Ishikawa (cell line): ENCODE data around the gene COL20A1.

Experiments
- CEBPB ChIP-seq: IDR thresholded peaks from 2 replicates; pipeline ENCODE4 v1.6.1; 2012
- CREB1 ChIP-seq: IDR thresholded peaks from 2 replicates; pipeline ENCODE4 v1.6.1; 2012; ENCODE audit warnings: low read depth
- EGR1 ChIP-seq: IDR thresholded peaks from 2 replicates; pipeline ENCODE4 v1.6.1; 2012
- EP300 ChIP-seq: IDR thresholded peaks from 2 replicates; pipeline ENCODE4 v1.6.1; 2012; ENCODE audit warnings: borderline replicate concordance
- FOXM1 ChIP-seq: IDR thresholded peaks from 2 replicates; pipeline ENCODE4 v1.6.1; 2012; ENCODE audit warnings: low read depth, borderline replicate concordance
- MAX ChIP-seq: IDR thresholded peaks from 2 replicates; pipeline ENCODE4 v1.6.1; 2012
- NFIC ChIP-seq: IDR thresholded peaks from 2 replicates; pipeline ENCODE4 v1.6.1; 2012
- RAD21 ChIP-seq: IDR thresholded peaks from 2 replicates; pipeline ENCODE4 v1.6.1; 2012; ENCODE audit warnings: low read depth
- REST ChIP-seq: IDR thresholded peaks from 2 replicates; pipeline ENCODE4 v1.6.1; 2012; ENCODE audit warnings: low read depth, mild to moderate bottlenecking
- TAF1 ChIP-seq: IDR thresholded peaks from 2 replicates; pipeline ENCODE4 v1.6.1; 2012; ENCODE audit warnings: low read depth, mild to moderate bottlenecking
- TCF12 ChIP-seq: IDR thresholded peaks from 2 replicates; pipeline ENCODE4 v1.6.1; 2012; ENCODE audit warnings: low read depth
- TEAD4 ChIP-seq: IDR thresholded peaks from 2 replicates; pipeline ENCODE4 v1.6.1; 2012
- USF1 ChIP-seq: IDR thresholded peaks from 2 replicates; pipeline ENCODE4 v1.6.1; 2012
- YY1 ChIP-seq: IDR thresholded peaks from 2 replicates; pipeline ENCODE4 v1.6.1; 2012; ENCODE audit warnings: low read depth
- ZBTB7A ChIP-seq: IDR thresholded peaks from 2 replicates; pipeline ENCODE4 v1.6.1; 2012; ENCODE audit warnings: low read depth

Gene COL20A1

GRCh38 chr20:63315731-63316491 is 22.9 kb downstream of the COL20A1 start:
- TF ChIP-seq ZBTB7A (no peak), TCF12 (no peak), CREB1 (no peak)

GRCh38 chr20:63316502-63316921 is 23.5 kb downstream of the COL20A1 start:
- TF ChIP-seq RAD21 (no peak), USF1 (no peak), NFIC (no peak), CREB1 (no peak), EGR1 (no peak), TEAD4 (no peak), MAX (no peak), YY1 (no peak), TCF12 (no peak), TAF1 (no peak), REST (no peak), ZBTB7A (no peak), EP300 (no peak), FOXM1 (no peak), CEBPB (no peak)

DNA sequence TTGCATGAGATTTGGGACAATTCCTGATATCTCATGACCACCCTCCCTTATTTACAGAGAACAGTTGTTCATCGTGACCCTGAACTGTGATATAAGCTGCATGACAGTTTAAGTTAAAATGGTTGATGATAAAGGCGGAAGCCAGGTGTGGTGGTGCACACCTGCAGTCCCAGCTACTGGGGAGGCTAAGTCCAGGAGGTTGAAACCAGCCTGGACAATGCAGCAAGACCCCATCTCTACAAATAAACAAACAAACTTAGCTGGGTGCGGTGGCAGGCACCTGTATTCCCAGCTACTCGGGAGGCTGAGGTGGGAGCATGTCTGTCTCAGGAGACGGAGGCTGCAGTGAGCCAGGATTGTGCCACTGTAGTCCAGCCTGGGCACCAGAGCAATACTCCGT is 24.1 kb downstream of the COL20A1 start:
- no peak for TF ChIP-seq TEAD4
- TF ChIP-seq RAD21 = no peak
- no peak for TF ChIP-seq ZBTB7A
- TF ChIP-seq NFIC = no peak
- no peak for TF ChIP-seq REST
- no peak for TF ChIP-seq EP300
- no peak for TF ChIP-seq TAF1
- TF ChIP-seq TCF12 = no peak
- TF ChIP-seq CREB1 = no peak
- no peak for TF ChIP-seq MAX
- TF ChIP-seq USF1 = no peak
- no peak for TF ChIP-seq CEBPB

DNA sequence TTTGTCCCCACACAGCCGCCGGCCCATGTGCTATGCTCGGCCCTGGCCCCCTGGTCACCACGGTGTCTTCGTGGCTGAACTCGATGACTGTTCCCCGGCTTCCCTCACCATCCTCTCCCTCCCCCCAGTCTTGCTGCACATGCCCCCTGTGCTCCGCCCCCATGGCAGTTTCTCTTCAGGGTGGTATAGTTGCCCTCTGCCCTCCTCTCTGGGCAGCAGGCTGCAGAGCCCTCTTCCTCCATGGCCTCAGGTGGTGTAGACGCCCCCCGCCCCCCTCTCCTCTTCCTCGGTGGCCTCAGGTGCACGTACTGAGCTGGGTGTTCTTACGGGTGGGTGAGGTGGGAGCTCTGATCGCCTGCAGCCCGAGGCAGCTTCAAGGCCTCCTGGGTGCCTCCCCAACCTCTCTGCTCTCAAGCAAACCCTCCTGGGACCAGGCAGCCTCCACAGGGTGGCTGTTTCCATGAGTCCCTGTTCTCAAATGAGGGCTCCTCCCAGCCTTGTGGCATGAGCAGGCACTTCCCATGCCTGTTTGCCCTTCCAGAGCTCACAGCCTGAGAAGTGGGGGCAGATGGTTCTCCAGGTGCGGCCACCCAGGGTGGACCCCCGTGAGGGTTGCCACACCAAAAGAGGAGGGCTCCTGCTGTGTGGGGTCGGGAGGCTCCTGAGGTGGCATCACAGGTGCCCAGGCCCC is 24.8 kb downstream of the COL20A1 start:
- TF ChIP-seq MAX = no peak
- TF ChIP-seq EP300 = no peak
- TF ChIP-seq TAF1 = no peak
- no peak for TF ChIP-seq REST
- TF ChIP-seq USF1 = no peak
- TF ChIP-seq CREB1 = no peak
- no peak for TF ChIP-seq CEBPB
- TF ChIP-seq RAD21 = no peak
- no peak for TF ChIP-seq NFIC
- TF ChIP-seq ZBTB7A = no peak
- no peak for TF ChIP-seq YY1
- no peak for TF ChIP-seq TCF12
- no peak for TF ChIP-seq TEAD4
- TF ChIP-seq EGR1 = no peak
- no peak for TF ChIP-seq FOXM1
